Activated naive CD8-positive, alpha-beta T cell (primary cell): ENCODE results near the gene HOXD10.

Source experiments
- H3K27ac Mint-ChIP-seq: one replicate; pipeline ENCODE4 v1.8.0; 2021; ENCODE audit warnings: mixed read lengths
- H3K27me3 Mint-ChIP-seq: one replicate; pipeline ENCODE4 v1.8.0; 2021; ENCODE audit warnings: mixed read lengths
- H3K36me3 Mint-ChIP-seq: one replicate; pipeline ENCODE4 v1.8.0; 2021; ENCODE audit warnings: mixed read lengths
- H3K4me1 Mint-ChIP-seq: one replicate; pipeline ENCODE4 v1.8.0; 2021; ENCODE audit warnings: low read depth, mixed read lengths
- H3K4me3 Mint-ChIP-seq: one replicate; pipeline ENCODE4 v1.8.0; 2021; ENCODE audit warnings: mild to moderate bottlenecking, mixed read lengths
- H3K9me3 Mint-ChIP-seq: one replicate; pipeline ENCODE4 v1.8.0; 2021; ENCODE audit warnings: low read depth, mixed read lengths

Gene HOXD10

GRCh38 chr2:176096986-176097819 lies 19.4 kb upstream of the HOXD10 start:
- Mint-ChIP-seq H3K27me3 (peaks cover 59% of the 10 kb centered on the region), H3K4me3 (peak overlapping the region; percentile 80), H3K27ac (no peak overlapping the region), H3K36me3 (peaks cover 4% of the 10 kb centered on the region), H3K4me1 (peaks cover 30% of the 10 kb centered on the region), H3K9me3 (peaks cover 4% of the 10 kb centered on the region)

GRCh38 chr2:176097820-176098365 lies 18.7 kb upstream of the HOXD10 start:
- Mint-ChIP-seq H3K9me3 (peaks cover 4% of the 10 kb centered on the region), H3K36me3 (peaks cover 4% of the 10 kb centered on the region), H3K27ac (no peak overlapping the region), H3K27me3 (peaks cover 64% of the 10 kb centered on the region), H3K4me3 (peak overlapping the region; percentile 80), H3K4me1 (peaks cover 30% of the 10 kb centered on the region)

GRCh38 chr2:176098366-176099158 lies 18.0 kb upstream of the HOXD10 start:
- Mint-ChIP-seq H3K36me3 (peaks cover 4% of the 10 kb centered on the region), H3K27ac (no peak overlapping the region), H3K27me3 (peaks cover 66% of the 10 kb centered on the region), H3K4me3 (no peak overlapping the region), H3K4me1 (peaks cover 25% of the 10 kb centered on the region), H3K9me3 (peaks cover 4% of the 10 kb centered on the region)

GRCh38 chr2:176099159-176099727 lies 17.3 kb upstream of the HOXD10 start:
- Mint-ChIP-seq H3K27ac (no peak overlapping the region), H3K4me3 (no peak overlapping the region), H3K36me3 (no peaks in the 10 kb centered on the region), H3K9me3 (no peaks in the 10 kb centered on the region), H3K27me3 (peaks cover 63% of the 10 kb centered on the region), H3K4me1 (peaks cover 22% of the 10 kb centered on the region)

GRCh38 chr2:176099728-176100546 lies 16.6 kb upstream of the HOXD10 start, which contains the start of gene HOXD12:
Gene HOXD12 (plus strand): TSS chr2:176099795. CDS start chr2:176099802, 7 bp downstream.
- H3K36me3 Mint-ChIP-seq: no peaks in the 10 kb centered on the region
- H3K9me3 Mint-ChIP-seq: no peaks in the 10 kb centered on the region
- peaks cover 61% of the 10 kb centered on the region for H3K27me3 Mint-ChIP-seq
- no peak within 1 kb of the TSS for H3K27ac Mint-ChIP-seq
- peaks cover 28% of the 10 kb centered on the region for H3K4me1 Mint-ChIP-seq
- no peak within 1 kb of the TSS for H3K4me3 Mint-ChIP-seq

- Mint-ChIP-seq H3K9me3 (no peaks in the 10 kb centered on the region), H3K4me1 (peaks cover 32% of the 10 kb centered on the region), H3K36me3 (no peaks in the 10 kb centered on the region), H3K27me3 (peaks cover 61% of the 10 kb centered on the region), H3K27ac (no peak overlapping the region), H3K4me3 (no peak overlapping the region)
These were observed 15.9 kb upstream of the HOXD10 start for GRCh38 chr2:176100547-176101140.

GRCh38 chr2:176101216-176101830 lies 15.3 kb upstream of the HOXD10 start:
- H3K9me3 Mint-ChIP-seq: no peaks in the 10 kb centered on the region
- no peaks in the 10 kb centered on the region for H3K36me3 Mint-ChIP-seq
- H3K27me3 Mint-ChIP-seq: peaks cover 60% of the 10 kb centered on the region
- no peak overlapping the region for H3K4me3 Mint-ChIP-seq
- peaks cover 38% of the 10 kb centered on the region for H3K4me1 Mint-ChIP-seq
- H3K27ac Mint-ChIP-seq: no peak overlapping the region

GRCh38 chr2:176101842-176102241 lies 14.7 kb upstream of the HOXD10 start:
- Mint-ChIP-seq H3K36me3 (no peaks in the 10 kb centered on the region), H3K27ac (no peak overlapping the region), H3K4me1 (peaks cover 35% of the 10 kb centered on the region), H3K4me3 (no peak overlapping the region), H3K9me3 (no peaks in the 10 kb centered on the region), H3K27me3 (peaks cover 57% of the 10 kb centered on the region)

GRCh38 chr2:176102309-176102866 lies 14.2 kb upstream of the HOXD10 start:
- Mint-ChIP-seq H3K4me1 (peaks cover 33% of the 10 kb centered on the region), H3K9me3 (no peaks in the 10 kb centered on the region), H3K27me3 (peaks cover 57% of the 10 kb centered on the region), H3K36me3 (no peaks in the 10 kb centered on the region), H3K27ac (no peak overlapping the region), H3K4me3 (no peak overlapping the region)

- Mint-ChIP-seq H3K9me3 (no peaks in the 10 kb centered on the region), H3K4me1 (peaks cover 25% of the 10 kb centered on the region), H3K27ac (no peak overlapping the region), H3K27me3 (peaks cover 52% of the 10 kb centered on the region), H3K4me3 (no peak overlapping the region), H3K36me3 (no peaks in the 10 kb centered on the region)
These were observed 13.4 kb upstream of the HOXD10 start for GRCh38 chr2:176103194-176103593.

- H3K4me1 Mint-ChIP-seq: peaks cover 26% of the 10 kb centered on the region
- no peaks in the 10 kb centered on the region for H3K36me3 Mint-ChIP-seq
- H3K9me3 Mint-ChIP-seq: no peaks in the 10 kb centered on the region
- H3K27ac Mint-ChIP-seq: no peak overlapping the region
- peaks cover 51% of the 10 kb centered on the region for H3K27me3 Mint-ChIP-seq
- no peak overlapping the region for H3K4me3 Mint-ChIP-seq
These were observed 12.7 kb upstream of the HOXD10 start for GRCh38 chr2:176103742-176104315.

- Mint-ChIP-seq H3K27me3 (peaks cover 52% of the 10 kb centered on the region), H3K27ac (no peak overlapping the region), H3K4me1 (peaks cover 30% of the 10 kb centered on the region), H3K4me3 (no peak overlapping the region), H3K9me3 (no peaks in the 10 kb centered on the region), H3K36me3 (no peaks in the 10 kb centered on the region)
These were observed 12.1 kb upstream of the HOXD10 start for GRCh38 chr2:176104316-176105077.
